ENCODE results near the gene DDX39A. TPM values are rescaled to one million over a fixed set of nuclear protein-coding genes. Genes with fewer than 3 reads are reported as not detected.

DDX39A gene
- polyA plus RNA-seq, 1 experiment, result 64.0 TPM

DNA sequence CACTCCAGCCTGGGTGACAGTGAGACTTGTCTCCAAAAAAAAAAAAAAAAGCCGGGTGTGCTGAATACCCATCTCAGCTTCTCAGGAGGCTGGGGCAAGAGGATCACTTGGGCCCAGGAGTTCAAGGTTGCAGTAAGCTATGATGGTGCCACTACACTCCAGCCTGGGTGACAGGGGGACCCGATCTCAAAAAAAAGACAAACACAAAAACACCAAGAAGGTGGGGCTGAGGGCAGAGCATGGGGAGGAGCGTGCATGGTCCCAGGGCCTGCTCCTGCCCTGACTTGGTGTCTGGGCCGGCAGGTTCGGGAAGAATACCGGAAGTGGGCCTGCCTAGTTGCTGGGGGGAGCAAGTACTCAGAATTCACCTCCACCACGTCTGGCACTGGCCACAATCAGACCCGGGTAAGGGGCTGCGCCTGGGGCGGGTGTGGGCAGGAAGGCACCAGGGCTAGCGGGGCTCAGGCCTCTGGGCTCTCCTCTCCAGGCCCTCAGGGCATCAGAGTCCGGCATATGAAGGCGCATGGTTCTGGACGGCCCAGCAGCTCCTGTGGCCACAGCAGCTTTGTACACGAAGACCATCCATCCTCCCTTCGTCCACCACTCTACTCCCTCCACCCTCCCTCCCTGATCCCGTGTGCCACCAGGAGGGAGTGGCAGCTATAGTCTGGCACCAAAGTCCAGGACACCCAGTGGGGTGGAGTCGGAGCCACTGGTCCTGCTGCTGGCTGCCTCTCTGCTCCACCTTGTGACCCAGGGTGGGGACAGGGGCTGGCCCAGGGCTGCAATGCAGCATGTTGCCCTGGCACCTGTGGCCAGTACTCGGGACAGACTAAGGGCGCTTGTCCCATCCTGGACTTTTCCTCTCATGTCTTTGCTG is 11.3 kb downstream of the DDX39A start:
- no peak for DNase-seq (ENCODE audit: low read depth)
- Histone ChIP-seq H3K4me3 (ENCODE audit: low read depth, low read length) (no peak overlapping the region), H3K36me3 (ENCODE audit: control insufficient read depth, insufficient read depth, low read length) (peaks cover 54% of the 10 kb centered on the region), H3K27me3 (ENCODE audit: control insufficient read depth, insufficient read depth, low read length) (no peaks in the 10 kb centered on the region)
- CTCF ChIA-PET, result interaction anchor here (0.8 to 3.5 kb wide), 5 partner anchors 8 to 208 kb away, joined by 3 to 18 read pairs (median 13); partner anchors contain the start of gene DDX39A
- POLR2A ChIA-PET, result no interaction called here
- TF ChIP-seq, protein P1, sequence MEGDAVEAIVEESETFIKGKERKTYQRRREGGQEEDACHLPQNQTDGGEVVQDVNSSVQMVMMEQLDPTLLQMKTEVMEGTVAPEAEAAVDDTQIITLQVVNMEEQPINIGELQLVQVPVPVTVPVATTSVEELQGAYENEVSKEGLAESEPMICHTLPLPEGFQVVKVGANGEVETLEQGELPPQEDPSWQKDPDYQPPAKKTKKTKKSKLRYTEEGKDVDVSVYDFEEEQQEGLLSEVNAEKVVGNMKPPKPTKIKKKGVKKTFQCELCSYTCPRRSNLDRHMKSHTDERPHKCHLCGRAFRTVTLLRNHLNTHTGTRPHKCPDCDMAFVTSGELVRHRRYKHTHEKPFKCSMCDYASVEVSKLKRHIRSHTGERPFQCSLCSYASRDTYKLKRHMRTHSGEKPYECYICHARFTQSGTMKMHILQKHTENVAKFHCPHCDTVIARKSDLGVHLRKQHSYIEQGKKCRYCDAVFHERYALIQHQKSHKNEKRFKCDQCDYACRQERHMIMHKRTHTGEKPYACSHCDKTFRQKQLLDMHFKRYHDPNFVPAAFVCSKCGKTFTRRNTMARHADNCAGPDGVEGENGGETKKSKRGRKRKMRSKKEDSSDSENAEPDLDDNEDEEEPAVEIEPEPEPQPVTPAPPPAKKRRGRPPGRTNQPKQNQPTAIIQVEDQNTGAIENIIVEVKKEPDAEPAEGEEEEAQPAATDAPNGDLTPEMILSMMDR (IDR thresholded peaks at IDR 0.05; ENCODE audit: insufficient read depth, low read depth, low read length), result no peak

DNA sequence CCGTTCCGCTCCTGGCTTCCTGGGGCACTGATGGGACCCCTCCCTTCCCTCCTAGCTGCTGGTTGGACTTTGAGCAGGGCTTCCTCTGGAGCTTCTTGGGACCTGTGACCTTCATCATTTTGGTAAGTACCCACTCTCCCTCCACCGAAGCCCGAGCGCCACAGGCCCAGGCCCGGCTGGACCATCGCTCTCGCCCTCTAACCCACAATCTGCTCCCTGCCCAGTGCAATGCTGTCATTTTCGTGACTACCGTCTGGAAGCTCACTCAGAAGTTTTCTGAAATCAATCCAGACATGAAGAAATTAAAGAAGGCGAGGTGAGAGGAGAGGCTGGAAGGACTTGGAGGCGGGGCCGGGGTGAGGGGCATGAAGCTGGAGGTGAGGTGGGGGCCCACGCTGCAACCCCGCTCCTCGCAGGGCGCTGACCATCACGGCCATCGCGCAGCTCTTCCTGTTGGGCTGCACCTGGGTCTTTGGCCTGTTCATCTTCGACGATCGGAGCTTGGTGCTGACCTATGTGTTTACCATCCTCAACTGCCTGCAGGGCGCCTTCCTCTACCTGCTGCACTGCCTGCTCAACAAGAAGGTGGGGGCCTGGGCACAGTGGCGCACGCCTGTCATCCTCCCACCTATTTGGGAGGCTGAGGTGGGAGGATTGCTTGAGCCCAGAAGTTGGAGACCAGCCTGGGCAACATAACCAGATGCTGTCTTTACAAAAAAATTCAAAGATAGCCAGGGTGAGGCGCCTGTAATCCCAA is 12.3 kb downstream of the DDX39A start:
- TF ChIP-seq, protein P1 (IDR thresholded peaks at IDR 0.05; ENCODE audit: insufficient read depth, low read depth, low read length), result no peak
- H3K4me3 ChIP-seq (ENCODE audit: low read depth, low read length), result no peak overlapping the region
- H3K36me3 ChIP-seq (ENCODE audit: control insufficient read depth, insufficient read depth, low read length), result peaks cover 49% of the 10 kb centered on the region
- no peaks in the 10 kb centered on the region for H3K27me3 ChIP-seq (ENCODE audit: control insufficient read depth, insufficient read depth, low read length)
- POLR2A ChIA-PET, result no interaction called here
- CTCF ChIA-PET, result interaction anchor here (0.5 to 3.5 kb wide), 25 partner anchors 9 to 525 kb away, joined by 3 to 18 read pairs (median 5); partner anchors contain the start of genes ADGRE5 and ASF1B
- no peak for DNase-seq (ENCODE audit: low read depth)

DNA sequence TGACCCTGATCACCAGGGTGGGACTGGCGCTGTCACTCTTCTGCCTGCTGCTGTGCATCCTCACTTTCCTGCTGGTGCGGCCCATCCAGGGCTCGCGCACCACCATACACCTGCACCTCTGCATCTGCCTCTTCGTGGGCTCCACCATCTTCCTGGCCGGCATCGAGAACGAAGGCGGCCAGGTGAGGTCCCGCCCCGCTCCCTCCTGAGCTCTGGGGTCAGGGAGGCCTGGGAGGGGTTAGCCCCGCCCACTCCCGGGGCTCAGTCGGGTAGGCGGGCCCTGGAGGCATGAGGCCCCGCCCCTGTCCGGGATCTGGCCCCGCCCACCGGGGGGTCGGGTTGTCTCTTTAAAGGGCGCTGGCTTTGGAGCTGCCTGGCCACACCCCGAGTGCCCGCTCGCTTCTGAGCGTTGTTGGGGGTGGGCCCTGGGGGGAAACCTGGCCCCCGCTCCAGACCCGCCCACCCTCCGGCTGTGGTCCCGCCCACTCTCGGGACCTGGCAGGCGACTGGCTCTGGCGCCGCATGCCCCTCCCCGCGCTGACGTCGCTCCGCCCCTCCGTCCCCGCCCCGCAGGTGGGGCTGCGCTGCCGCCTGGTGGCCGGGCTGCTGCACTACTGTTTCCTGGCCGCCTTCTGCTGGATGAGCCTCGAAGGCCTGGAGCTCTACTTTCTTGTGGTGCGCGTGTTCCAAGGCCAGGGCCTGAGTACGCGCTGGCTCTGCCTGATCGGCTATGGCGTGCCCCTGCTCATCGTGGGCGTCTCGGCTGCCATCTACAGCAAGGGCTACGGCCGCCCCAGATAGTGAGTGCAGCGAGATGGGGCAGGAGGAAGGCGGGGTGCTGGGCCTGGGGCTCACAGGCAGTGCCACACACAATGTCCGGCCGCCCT is 13.1 kb downstream of the DDX39A start:
- ChIA-PET POLR2A (no interaction called here), CTCF (interaction anchor here (0.5 to 3.5 kb wide), 24 partner anchors 9 to 322 kb away, joined by 3 to 18 read pairs (median 5); partner anchors contain the start of genes ADGRE5 and ASF1B)
- Histone ChIP-seq H3K27me3 (ENCODE audit: control insufficient read depth, insufficient read depth, low read length) (no peaks in the 10 kb centered on the region), H3K36me3 (ENCODE audit: control insufficient read depth, insufficient read depth, low read length) (peaks cover 49% of the 10 kb centered on the region), H3K4me3 (ENCODE audit: low read depth, low read length) (no peak overlapping the region)
- DNase-seq (ENCODE audit: low read depth), result no peak
- TF ChIP-seq, protein P1 (IDR thresholded peaks at IDR 0.05; ENCODE audit: insufficient read depth, low read depth, low read length), result peak; percentile 78

DNA sequence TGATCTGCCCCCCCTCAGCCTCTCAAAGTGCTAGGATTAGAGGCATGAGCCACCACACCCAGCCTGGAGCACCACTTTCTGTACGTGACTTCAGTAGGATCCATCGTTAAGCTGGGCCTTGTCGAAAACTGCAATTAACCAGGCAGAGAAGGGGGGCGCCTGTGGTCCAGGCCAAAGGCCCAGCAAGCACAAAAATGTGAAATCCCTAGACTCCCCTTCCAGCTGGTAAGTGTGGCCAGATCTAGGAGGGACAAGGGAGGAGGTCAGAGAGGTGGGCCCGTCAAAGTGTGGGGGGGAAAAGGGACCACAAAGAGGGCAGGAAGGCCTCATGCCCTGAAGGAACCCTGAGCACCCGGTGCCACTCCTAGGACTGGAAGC is 13.8 kb downstream of the DDX39A start:
- H3K4me3 ChIP-seq (ENCODE audit: low read depth, low read length), result no peak overlapping the region
- ChIA-PET CTCF (interaction anchor here (1.2 to 3.5 kb wide), 15 partner anchors 9 to 266 kb away, joined by 3 to 18 read pairs (median 6); partner anchors contain the start of gene ADGRE5), POLR2A (no interaction called here)
- peaks cover 44% of the 10 kb centered on the region for H3K36me3 ChIP-seq (ENCODE audit: control insufficient read depth, insufficient read depth, low read length)
- no peaks in the 10 kb centered on the region for H3K27me3 ChIP-seq (ENCODE audit: control insufficient read depth, insufficient read depth, low read length)
- DNase-seq (ENCODE audit: low read depth), result no peak
- TF ChIP-seq, protein P1 (IDR thresholded peaks at IDR 0.05; ENCODE audit: insufficient read depth, low read depth, low read length), result no peak

Measured in BJ (cell line).